Transverse colon (tissue), 4 donors: ENCODE data around the gene WDR86. TPM values are rescaled to one million over a fixed set of nuclear protein-coding genes. Genes with fewer than 3 reads are reported as not detected.

Experiments
- DNase-seq: peaks from one replicate; pipeline ENCODE4 v3.0.0-alpha.2; 2019
- H3K27ac ChIP-seq, 4 donors: fragments of 200-600 bp; sonication (generic); 2 replicates each; pipeline ENCODE4 v1.5.1; 2016 to 2018; ENCODE audit warnings: inconsistent platforms in 4 of 4
- H3K27me3 ChIP-seq: fragments of 200-600 bp; sonication (generic); 2 replicates; pipeline ENCODE4 v1.5.1; 2017; ENCODE audit warnings: inconsistent platforms
- H3K36me3 ChIP-seq, 4 donors: fragments of 200-600 bp; sonication (generic); 2 replicates each; pipeline ENCODE4 v1.5.1; 2017 to 2019; ENCODE audit warnings: inconsistent platforms in 4 of 4
- H3K4me1 ChIP-seq, 4 donors: fragments of 200-600 bp; sonication (generic); 2 replicates each; pipeline ENCODE4 v1.5.1; 2017 to 2020; ENCODE audit warnings: inconsistent platforms in 4 of 4
- H3K4me3 ChIP-seq, 4 donors: fragments of 200-600 bp; sonication (generic); 1 replicate in 1 of 4; 2 replicates in 3 of 4; pipeline versions ENCODE4 v1.5.1 to v1.6.1; 2017 to 2019; ENCODE audit warnings: inconsistent platforms in 4 of 4
- H3K9me3 ChIP-seq, 2 donors: fragments of 200-600 bp; sonication (generic); 2 replicates each; pipeline ENCODE4 v1.5.1; 2017 to 2019; ENCODE audit warnings: inconsistent platforms in 2 of 2
- CTCF ChIP-seq, 5 experiments: fragments of 200-600 bp in 3 of 5; fragments of 450-650 bp in 2 of 5; sonication (generic) in 3 of 5; IDR thresholded peaks; 1 replicate in 2 of 5; 2 replicates in 3 of 5; pipeline ENCODE4 v1.5.1; 2016 to 2017; ENCODE audit warnings: antibody characterized with exemption in 5 of 5, inconsistent platforms in 3 of 5, mild to moderate bottlenecking in 2 of 5, moderate library complexity in 1 of 5
- EP300 ChIP-seq: sonication (generic); formaldehyde crosslinking; IDR thresholded peaks from one replicate; pipeline ENCODE4 v1.6.1; 2017; ENCODE audit warnings: antibody characterized with exemption, low read depth
- POLR2A ChIP-seq: fragments of 450-650 bp; IDR thresholded peaks from one replicate; pipeline ENCODE4 v1.6.1; 2016; ENCODE audit warnings: antibody characterized with exemption, mild to moderate bottlenecking, moderate library complexity
- POLR2AphosphoS5 ChIP-seq, 3 donors: sonication (generic); formaldehyde crosslinking; IDR thresholded peaks; one replicate each; pipeline ENCODE4 v1.6.1; 2016; ENCODE audit warnings: antibody characterized with exemption in 3 of 3
- WGBS, 2 donors: methylation state at CpG; one replicate each; pipeline ENCODE4 v1.1.5; 2018; ENCODE audit warnings: low coverage in 1 of 2; 5-methylcytosine and 5-hydroxymethylcytosine counted together
- in situ Hi-C, 4 donors: fragments of 200-750 bp; cut with MboI; loops; one replicate each; pipeline versions ENCODE4 v1.15.0 to v1.15.1; 2017; ENCODE audit warnings: low sequenced_read_pairs in 3 of 4, low pct_ligation_motif_present in 1 of 4, low pct_unique_long_range_greater_than_20kb in 1 of 4
- intact Hi-C: fragments of 100-400 bp; cut with DNase I; formaldehyde crosslinking; loops from one replicate; pipeline ENCODE4 v1.15.1; 2023; ENCODE audit warnings: low total_unique reads
- total RNA-seq, 4 donors: library from RNA; depleted of rRNA; stranded (reverse); fragments of >200 nt; gene quantifications; one replicate each; pipeline ENCODE4 v1.1.0, GENCODE V29; 2016

WDR86 gene
- total RNA-seq, 4 donors from 2014 or later = 2.8 to 33.3 (median 7.1) TPM

- Histone ChIP-seq H3K27ac (no peak overlapping the region), H3K36me3 (peaks cover 0 to 21% (median 8%) of the 10 kb centered on the region in 4 donors), H3K27me3 (peaks cover 28% of the 10 kb centered on the region), H3K4me3 (no peak overlapping the region), H3K4me1 (peaks cover 6 to 16% (median 14%) of the 10 kb centered on the region in 4 donors), H3K9me3 (no peaks in the 10 kb centered on the region)
- 66 to 85% methylated on average over 2 to 28 of the region's 32 CpGs for WGBS, 2 donors
- no peak for TF ChIP-seq CTCF (IDR thresholded peaks at IDR 0.05)
- no peak for TF ChIP-seq POLR2AphosphoS5 (IDR thresholded peaks at IDR 0.05)
- no peak for TF ChIP-seq EP300
- TF ChIP-seq POLR2A = no peak
- in situ Hi-C loops (no loop called here), intact Hi-C loops (no loop called here)
- DNase-seq = no peak
Observed at GRCh38 chr7:151380199-151381097, 29.4 kb downstream of the WDR86 start.

- whole genome bisulfite sequencing, 2 donors = 93% methylated on average over 25 of the region's 25 CpGs; no CpG with 5 or more reads in 1 of the 2 donors
- DNase-seq = no peak
Observed at GRCh38 chr7:151379534-151380198, 30.2 kb downstream of the WDR86 start.

GRCh38 chr7:151379193-151379520 lies 30.7 kb downstream of the WDR86 start:
- TF ChIP-seq EP300 (no peak), POLR2AphosphoS5 (IDR thresholded peaks at IDR 0.05) (no peak), POLR2A (no peak), CTCF (IDR thresholded peaks at IDR 0.05) (no peak)
- Histone ChIP-seq H3K27ac (no peak overlapping the region), H3K4me3 (no peak overlapping the region), H3K4me1 (peaks cover 6 to 16% (median 14%) of the 10 kb centered on the region in 4 donors), H3K27me3 (peaks cover 28% of the 10 kb centered on the region), H3K36me3 (peaks cover 0 to 25% (median 13%) of the 10 kb centered on the region in 4 donors), H3K9me3 (no peaks in the 10 kb centered on the region)
- no peak for DNase-seq
- WGBS, 2 donors = 88 to 90% methylated on average over 2 to 6 of the region's 6 CpGs
- in situ Hi-C loops (no loop called here), intact Hi-C loops (no loop called here)

More at GRCh38 chr7:151379534-151380198, 30.2 kb downstream of the WDR86 start:
- peaks cover 6 to 16% (median 14%) of the 10 kb centered on the region in 4 donors for H3K4me1 ChIP-seq
- peaks cover 28% of the 10 kb centered on the region for H3K27me3 ChIP-seq
- H3K4me3 ChIP-seq = no peak overlapping the region
- intact Hi-C loops (no loop called here), in situ Hi-C loops (no loop called here)
- peaks cover 0 to 21% (median 10%) of the 10 kb centered on the region in 4 donors for H3K36me3 ChIP-seq
- TF ChIP-seq POLR2A (no peak), CTCF (IDR thresholded peaks at IDR 0.05) (no peak), POLR2AphosphoS5 (IDR thresholded peaks at IDR 0.05) (no peak), EP300 (no peak)
- H3K9me3 ChIP-seq = no peaks in the 10 kb centered on the region
- H3K27ac ChIP-seq = no peak overlapping the region

GRCh38 chr7:151378496-151379192 lies 31.2 kb downstream of the WDR86 start:
- in situ Hi-C loops = no loop called here
- Histone ChIP-seq H3K27me3 (peaks cover 27% of the 10 kb centered on the region), H3K9me3 (no peaks in the 10 kb centered on the region), H3K36me3 (peaks cover 0 to 30% (median 14%) of the 10 kb centered on the region in 4 donors), H3K27ac (no peak overlapping the region), H3K4me3 (no peak overlapping the region), H3K4me1 (peaks cover 6 to 16% (median 14%) of the 10 kb centered on the region in 4 donors)
- no peak for DNase-seq
- intact Hi-C loops = no loop called here
- TF ChIP-seq EP300 (no peak), CTCF (IDR thresholded peaks at IDR 0.05) (no peak), POLR2A (no peak), POLR2AphosphoS5 (IDR thresholded peaks at IDR 0.05) (no peak)
- 55 to 85% methylated on average over 5 to 17 of the region's 17 CpGs for WGBS, 2 donors
